Anterior cingulate cortex (tissue), 58 donors: Measurements from ENCODE around the gene PARD3.
"Not testable (repeated sequence)": the region's sequence is repeated elsewhere in the genome, so short reads cannot be mapped to it uniquely, and the experiment has no call there.

ENCODE experiments used
- DNase-seq, 58 donors: peaks; one replicate each; lab custom pipeline; 2025; lab: John Stamatoyannopoulos, UW

The PARD3 gene

GRCh38 chr10:34377833-34378232 lies 437.3 kb downstream of the PARD3 start:
- DNase-seq: no peak

GRCh38 chr10:34374356-34375045 lies 440.6 kb downstream of the PARD3 start:
- DNase-seq: peak in 2 of 58 donors; percentile 3 to 4

GRCh38 chr10:34373211-34373610 lies 441.9 kb downstream of the PARD3 start:
- peak in 1 of 58 donors; percentile 14 for DNase-seq

- no peak for DNase-seq
Observed at GRCh38 chr10:34372509-34372908, 442.6 kb downstream of the PARD3 start.

- no peak for DNase-seq
Observed at GRCh38 chr10:34370126-34370525, 445.0 kb downstream of the PARD3 start.

- DNase-seq: no peak
Observed at GRCh38 chr10:34369120-34369519, 446.0 kb downstream of the PARD3 start.

- no peak for DNase-seq
Observed at GRCh38 chr10:34364253-34365037, 450.7 kb downstream of the PARD3 start.

- no peak for DNase-seq
Observed at GRCh38 chr10:34360984-34361383, 454.1 kb downstream of the PARD3 start.

GRCh38 chr10:34359435-34359813 lies 455.7 kb downstream of the PARD3 start:
- DNase-seq: no peak

- DNase-seq: no peak
Observed at GRCh38 chr10:34358729-34359434, 456.2 kb downstream of the PARD3 start.

- no peak for DNase-seq
Observed at GRCh38 chr10:34356463-34356862, 458.6 kb downstream of the PARD3 start.

- not testable (repeated sequence) for DNase-seq
Observed at GRCh38 chr10:34353530-34353929, 461.6 kb downstream of the PARD3 start.

- DNase-seq: not testable (repeated sequence)
Observed at GRCh38 chr10:34352599-34353204, 462.4 kb downstream of the PARD3 start.

GRCh38 chr10:34351161-34351560 lies 463.9 kb downstream of the PARD3 start:
- no peak for DNase-seq

GRCh38 chr10:34348917-34349485 lies 466.1 kb downstream of the PARD3 start:
- DNase-seq: no peak

- no peak for DNase-seq
Observed at GRCh38 chr10:34348021-34348420, 467.1 kb downstream of the PARD3 start.

- no peak for DNase-seq
Observed at GRCh38 chr10:34347131-34347530, 468.0 kb downstream of the PARD3 start.

- no peak for DNase-seq
Observed at GRCh38 chr10:34346516-34347100, 468.5 kb downstream of the PARD3 start.

GRCh38 chr10:34345383-34345782 lies 469.7 kb downstream of the PARD3 start:
- no peak for DNase-seq

- DNase-seq: no peak
Observed at GRCh38 chr10:34343764-34344163, 471.3 kb downstream of the PARD3 start.
